GM12878 (cell line): ENCODE data around the gene STOML3. TPM values are rescaled to one million over a fixed set of nuclear protein-coding genes. Genes with fewer than 3 reads are reported as not detected.

ENCODE experiments used
- ATAC-seq: fragments of 200-7000 bp; cut with Tn5 transposase; 3 replicates; pipeline ENCODE4 v1.9.1; 2020; ENCODE audit warnings: mild to moderate bottlenecking, moderate library complexity
- BruUV-seq: library from RNA; stranded (reverse); fragments of 400-500 nt; replicated peaks from 2 replicates; lab custom pipeline; 2021; lab: Mats Ljungman, UMichigan
- CTCF ChIA-PET: fragments of 300-600 bp; sonication (Branson Sonifier 250); formaldehyde crosslinking; extraction: SDS; loops from one replicate; lab custom pipeline; 2021; ENCODE audit warnings: inconsistent platforms; lab: Yijun Ruan, JAX
- POLR2A ChIA-PET: fragments of 350-600 bp; formaldehyde crosslinking; extraction: SDS; loops from one replicate; lab custom pipeline; 2021; ENCODE audit warnings: inconsistent platforms; lab: Charles Lee
- RAD21 ChIA-PET: fragments of 300-600 bp; sonication (Branson Sonifier 250); formaldehyde crosslinking; loops from one replicate; lab custom pipeline; 2023; ENCODE audit warnings: antibody characterized with exemption; ENCODE audit not compliant: unreplicated experiment; lab: Charles Lee
- SMC1A ChIA-PET: fragments of 300-600 bp; sonication (Branson Sonifier 250); formaldehyde crosslinking; loops from one replicate; lab custom pipeline; 2023; ENCODE audit not compliant: unreplicated experiment, uncharacterized antibody; lab: Charles Lee
- DNase-seq: peaks from one replicate; pipeline ENCODE4 v3.0.0-alpha.2; 2011; ENCODE audit warnings: low read depth, low spot score
- FAIRE-seq: peaks from 3 replicates; lab custom pipeline; 2011; peaks lifted over from hg19 to GRCh38; lab: Jason Lieb, UNC
- H2AFZ ChIP-seq: 2 replicates; pipeline ENCODE4 v1.6.0; 2011; ENCODE audit warnings: low read depth, low read length, control low read depth; ENCODE audit not compliant: control insufficient read depth
- H3K27ac ChIP-seq: 2 replicates; pipeline ENCODE4 v1.5.1; 2011; ENCODE audit warnings: control low read depth; ENCODE audit not compliant: control insufficient read depth, insufficient read depth
- H3K27me3 ChIP-seq, 2 experiments: replicated peaks in 1 of 2; 2 replicates each; pipeline versions ENCODE4 v1.6.0 to v1.6.1; 2011; ENCODE audit warnings: low read length in 1 of 2; ENCODE audit not compliant: control insufficient read depth in 2 of 2, insufficient read depth in 2 of 2
- H3K36me3 ChIP-seq, 2 experiments: 2 replicates each; pipeline ENCODE4 v1.5.1; 2011; ENCODE audit warnings: low read length in 1 of 2; ENCODE audit not compliant: control insufficient read depth in 2 of 2, insufficient read depth in 2 of 2
- H3K4me1 ChIP-seq: 2 replicates; pipeline ENCODE4 v1.6.1; 2011; ENCODE audit warnings: mild to moderate bottlenecking, low read length, moderate library complexity, mixed read lengths; ENCODE audit not compliant: control insufficient read depth, insufficient read depth
- H3K4me2 ChIP-seq: 2 replicates; pipeline ENCODE4 v1.6.0; 2011; ENCODE audit warnings: control low read depth; ENCODE audit not compliant: control insufficient read depth, insufficient read depth
- H3K4me3 ChIP-seq: fragments of 200-600 bp; sonication (generic); 2 replicates; pipeline ENCODE4 v1.5.1; 2016
- H3K79me2 ChIP-seq: 2 replicates; pipeline ENCODE4 v1.6.0; 2011; ENCODE audit warnings: low read length; ENCODE audit not compliant: control insufficient read depth, insufficient read depth
- H3K9ac ChIP-seq: 2 replicates; pipeline ENCODE4 v1.8.0; 2011; ENCODE audit warnings: low read length, control low read depth, mixed read lengths; ENCODE audit not compliant: control insufficient read depth, insufficient read depth
- H3K9me3 ChIP-seq: replicated peaks from 3 replicates; pipeline ENCODE4 v1.5.1; 2011; ENCODE audit warnings: mild to moderate bottlenecking, low read length; ENCODE audit not compliant: control insufficient read depth, insufficient read depth
- H4K20me1 ChIP-seq: 2 replicates; pipeline ENCODE4 v1.6.0; 2011; ENCODE audit not compliant: control insufficient read depth, insufficient read depth
- HDAC6 ChIP-seq: fragments of 200-600 bp; sonication (generic); IDR thresholded peaks from one replicate; pipeline ENCODE4 v1.8.0; 2017; ENCODE audit warnings: antibody characterized with exemption; ENCODE audit not compliant: unreplicated experiment
- RCOR1 ChIP-seq: conservative IDR thresholded peaks from 2 replicates; pipeline ENCODE4 v1.6.1; 2012; ENCODE audit warnings: low read depth, low read length, improper control_type of control experiment
- SKIL ChIP-seq: fragments of 450-650 bp; IDR thresholded peaks from 2 replicates; pipeline ENCODE4 v1.6.1; 2017; ENCODE audit warnings: mild to moderate bottlenecking, low read depth, inconsistent platforms; ENCODE audit not compliant: poor library complexity, severe bottlenecking
- SMAD5 ChIP-seq: IDR thresholded peaks from 2 replicates; pipeline ENCODE4 v1.6.1; 2016; ENCODE audit warnings: antibody characterized with exemption, low read depth
- ZNF24 ChIP-seq: fragments of 450-650 bp; IDR thresholded peaks from 2 replicates; pipeline ENCODE4 v1.6.1; 2017; ENCODE audit warnings: antibody characterized with exemption, mild to moderate bottlenecking
- ZNF384 ChIP-seq: IDR thresholded peaks from 2 replicates; pipeline ENCODE4 v1.6.1; 2012; ENCODE audit warnings: low read depth, mild to moderate bottlenecking, low read length, improper control_type of control experiment, borderline replicate concordance
- WGBS: methylation state at CpG from one replicate; pipeline ENCODE4 v1.1.6; 2016; ENCODE audit warnings: low lambda C conversion rate; ENCODE audit not compliant: insufficient replicate concordance, insufficient coverage; ENCODE audit errors: missing lambda C conversion rate; 5-methylcytosine and 5-hydroxymethylcytosine counted together
- in situ Hi-C: fragments of 300-500 bp; cut with MboI; formaldehyde crosslinking; loops from 9 replicates; pipeline ENCODE4 v1.14.3; 2018; ENCODE audit warnings: mixed read lengths
- intact Hi-C: fragments of 100-400 bp; cut with micrococcal nuclease; formaldehyde crosslinking; loops from one replicate; pipeline ENCODE4 v1.14.2; 2022; ENCODE audit not compliant: unreplicated experiment
- polyA plus RNA-seq, 11 experiments: library from polyadenylated mRNA; depleted of rRNA in 4 of 11; unstranded in 6 of 11; stranded (reverse) in 5 of 11; fragments of >200 nt; fragmentation: Nextera tagmentation in 4 of 11; fragmentation: Illumina TruSeq in 1 of 11; extraction: Ambion mirVana in 4 of 11; extraction: Trizol in 1 of 11; gene quantifications; 1 replicate in 1 of 11; 2 replicates in 10 of 11; pipeline versions ENCODE4 v1.2.1 to v1.2.3, GENCODE V29; 2011 to 2016; ENCODE audit warnings: inconsistent platforms in 2 of 11, missing spikeins in 2 of 11, low read depth in 1 of 11
- total RNA-seq, 4 experiments: library from RNA; depleted of rRNA in 3 of 4; stranded (reverse); fragments of >200 nt in 3 of 4; fragmentation: Illumina TruSeq in 1 of 4; extraction: Trizol in 1 of 4; gene quantifications; 2 replicates each; pipeline versions ENCODE4 v1.2.1 to v1.2.3, GENCODE V29; 2013 to 2021

The STOML3 gene
- total and polyA plus RNA-seq, 10 of the 15 experiments (the other 5 are each of a cell fraction or from before 2014, with no cell fraction given), result not detected

DNA sequence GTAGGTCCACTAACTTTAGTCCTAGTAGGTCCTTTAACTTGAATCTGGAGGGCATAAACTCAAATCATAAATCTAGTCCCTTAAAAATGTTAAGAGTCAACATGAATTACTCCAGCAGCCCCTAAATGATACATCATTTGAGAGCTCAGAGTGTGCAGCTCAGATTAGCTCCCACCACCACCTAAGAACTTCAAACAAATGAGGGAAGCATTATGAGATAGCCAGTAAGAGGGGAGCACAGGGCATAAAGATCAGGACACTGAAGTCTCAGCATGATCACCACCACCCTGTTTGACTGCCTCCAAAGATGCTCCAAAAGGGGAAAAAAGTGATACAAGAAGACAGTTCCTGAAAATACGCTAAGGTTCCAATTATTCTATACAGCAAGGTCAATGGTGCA is 41.5 kb upstream of the STOML3 start (continued):
- TF ChIP-seq RCOR1, result no peak
- TF ChIP-seq ZNF384, result no peak

GRCh38 chr13:39025433-39025839 is 34.8 kb upstream of the STOML3 start:
- no TSS peak for BruUV-seq
- Histone ChIP-seq H4K20me1 (no peaks in the 10 kb centered on the region), H3K27ac (no peak overlapping the region), H3K4me3 (no peak overlapping the region), H3K36me3 (peaks cover 9 to 31% of the 10 kb centered on the region in 2 experiments), H3K4me2 (no peak overlapping the region), H2AFZ (no peak overlapping the region), H3K27me3 (no peaks in the 10 kb centered on the region), H3K9ac (no peak overlapping the region), H3K4me1 (no peaks in the 10 kb centered on the region)
- DNase-seq (no peak), ATAC-seq (no peak), FAIRE-seq (no peak)
- WGBS, result 71% methylated on average over 2 of the region's 2 CpGs
- intact Hi-C loops, result no loop called here
- ChIA-PET RAD21 (no interaction called here), SMC1A (interaction anchor here (0.7 to 1.0 kb wide), 2 partner anchors 9 to 12 kb away, joined by 3 to 5 read pairs; no protein-coding TSS in a partner anchor), POLR2A (no interaction called here)
- TF ChIP-seq SKIL (no peak), HDAC6 (no peak), SMAD5 (no peak), ZNF24 (no peak)
- TF ChIP-seq, all 136 proteins: peak for 0
- CTCF ChIA-PET, result interaction anchor here (1.0 to 3.4 kb wide), 2 partner anchors 9 to 11 kb away, joined by 3 to 13 read pairs; no protein-coding TSS in a partner anchor
- Histone ChIP-seq H3K79me2 (no peaks in the 10 kb centered on the region; the same call in 1 of the 2 replicates), H3K9me3 (no peaks in the 10 kb centered on the region)
- in situ Hi-C loops, result no loop called here
